Osteocyte (in vitro differentiated cells): ENCODE data around the gene AMT. TPM values are rescaled to one million over a fixed set of nuclear protein-coding genes. Genes with fewer than 3 reads are reported as not detected.
"Not testable (repeated sequence)": the region's sequence is repeated elsewhere in the genome, so short reads cannot be mapped to it uniquely, and the experiment has no call there.

Experiments used
- DNase-seq: peaks from one replicate; pipeline ENCODE4 v3.0.0; 2021; ENCODE audit warnings: mixed read lengths; ENCODE audit not compliant: unreplicated experiment; ENCODE audit errors: extremely low spot score
- H3K27ac Mint-ChIP-seq: one replicate; pipeline ENCODE4 v1.8.0; 2021; ENCODE audit warnings: mild to moderate bottlenecking, mixed read lengths; ENCODE audit not compliant: unreplicated experiment
- H3K27me3 Mint-ChIP-seq: one replicate; pipeline ENCODE4 v1.8.0; 2021; ENCODE audit warnings: mixed read lengths; ENCODE audit not compliant: unreplicated experiment
- H3K36me3 Mint-ChIP-seq: one replicate; pipeline ENCODE4 v1.8.0; 2021; ENCODE audit warnings: mixed read lengths; ENCODE audit not compliant: unreplicated experiment
- H3K4me1 Mint-ChIP-seq: one replicate; pipeline ENCODE4 v1.8.0; 2021; ENCODE audit warnings: mixed read lengths; ENCODE audit not compliant: unreplicated experiment
- H3K4me3 Mint-ChIP-seq: one replicate; pipeline ENCODE4 v1.8.0; 2021; ENCODE audit warnings: mild to moderate bottlenecking, moderate library complexity, mixed read lengths; ENCODE audit not compliant: unreplicated experiment
- H3K9me3 Mint-ChIP-seq: one replicate; pipeline ENCODE4 v1.8.0; 2021; ENCODE audit warnings: mixed read lengths; ENCODE audit not compliant: unreplicated experiment
- total RNA-seq: library from RNA; stranded (reverse); gene quantifications from 2 replicates; pipeline ENCODE4 v1.2.1, GENCODE V29; 2021
- TF ChIP-seq, protein P1 (sequence below): fragments of 200-600 bp; sonication (generic); IDR thresholded peaks from 2 replicates; pipeline ENCODE4 v1.5.0; 2021; ENCODE audit warnings: antibody characterized with exemption, mild to moderate bottlenecking, moderate library complexity

Gene AMT
- total RNA-seq, 1 donor from 2014 or later = 9.4 TPM

DNA sequence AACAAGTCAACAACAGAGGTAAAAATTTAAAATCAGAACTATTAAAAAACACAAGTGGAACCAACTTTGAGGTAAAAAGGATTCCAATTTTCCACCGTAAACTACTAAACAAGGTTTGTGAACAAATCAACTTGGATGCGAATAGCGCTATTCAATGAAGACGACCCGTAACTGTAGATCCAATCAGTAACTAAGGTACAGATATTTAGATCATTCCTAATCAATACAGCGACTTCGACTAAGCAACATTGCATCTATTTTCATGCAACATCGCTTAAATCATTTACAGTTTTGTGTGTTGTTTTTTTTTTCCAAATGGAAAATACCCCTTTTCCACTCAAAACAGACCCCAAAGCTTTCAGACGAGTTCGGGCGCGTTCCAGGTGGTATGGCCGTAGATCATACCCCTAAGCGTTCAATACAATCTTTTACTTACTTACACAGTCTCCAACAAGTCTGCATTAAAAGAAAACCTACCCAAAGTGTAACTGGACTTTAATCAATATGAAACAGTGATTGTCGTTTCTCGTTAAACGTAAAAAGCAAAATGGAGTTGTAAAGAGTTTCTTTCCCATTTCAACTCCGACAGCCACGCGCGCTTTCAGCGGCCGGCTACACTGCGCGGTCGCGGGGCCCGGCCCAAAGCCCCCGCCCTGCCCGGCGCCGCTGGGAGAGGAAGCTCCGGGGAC, 11.3 kb downstream of the AMT start:
- Mint-ChIP-seq H3K4me1 (peaks cover 55% of the 10 kb centered on the region), H3K9me3 (no peaks in the 10 kb centered on the region), H3K36me3 (peaks cover 7% of the 10 kb centered on the region), H3K27ac (peak overlapping the region; percentile 94), H3K4me3 (peak overlapping the region; percentile 89), H3K27me3 (no peaks in the 10 kb centered on the region)
- DNase-seq = no peak
- TF ChIP-seq, protein P1, sequence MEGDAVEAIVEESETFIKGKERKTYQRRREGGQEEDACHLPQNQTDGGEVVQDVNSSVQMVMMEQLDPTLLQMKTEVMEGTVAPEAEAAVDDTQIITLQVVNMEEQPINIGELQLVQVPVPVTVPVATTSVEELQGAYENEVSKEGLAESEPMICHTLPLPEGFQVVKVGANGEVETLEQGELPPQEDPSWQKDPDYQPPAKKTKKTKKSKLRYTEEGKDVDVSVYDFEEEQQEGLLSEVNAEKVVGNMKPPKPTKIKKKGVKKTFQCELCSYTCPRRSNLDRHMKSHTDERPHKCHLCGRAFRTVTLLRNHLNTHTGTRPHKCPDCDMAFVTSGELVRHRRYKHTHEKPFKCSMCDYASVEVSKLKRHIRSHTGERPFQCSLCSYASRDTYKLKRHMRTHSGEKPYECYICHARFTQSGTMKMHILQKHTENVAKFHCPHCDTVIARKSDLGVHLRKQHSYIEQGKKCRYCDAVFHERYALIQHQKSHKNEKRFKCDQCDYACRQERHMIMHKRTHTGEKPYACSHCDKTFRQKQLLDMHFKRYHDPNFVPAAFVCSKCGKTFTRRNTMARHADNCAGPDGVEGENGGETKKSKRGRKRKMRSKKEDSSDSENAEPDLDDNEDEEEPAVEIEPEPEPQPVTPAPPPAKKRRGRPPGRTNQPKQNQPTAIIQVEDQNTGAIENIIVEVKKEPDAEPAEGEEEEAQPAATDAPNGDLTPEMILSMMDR = no peak

DNA sequence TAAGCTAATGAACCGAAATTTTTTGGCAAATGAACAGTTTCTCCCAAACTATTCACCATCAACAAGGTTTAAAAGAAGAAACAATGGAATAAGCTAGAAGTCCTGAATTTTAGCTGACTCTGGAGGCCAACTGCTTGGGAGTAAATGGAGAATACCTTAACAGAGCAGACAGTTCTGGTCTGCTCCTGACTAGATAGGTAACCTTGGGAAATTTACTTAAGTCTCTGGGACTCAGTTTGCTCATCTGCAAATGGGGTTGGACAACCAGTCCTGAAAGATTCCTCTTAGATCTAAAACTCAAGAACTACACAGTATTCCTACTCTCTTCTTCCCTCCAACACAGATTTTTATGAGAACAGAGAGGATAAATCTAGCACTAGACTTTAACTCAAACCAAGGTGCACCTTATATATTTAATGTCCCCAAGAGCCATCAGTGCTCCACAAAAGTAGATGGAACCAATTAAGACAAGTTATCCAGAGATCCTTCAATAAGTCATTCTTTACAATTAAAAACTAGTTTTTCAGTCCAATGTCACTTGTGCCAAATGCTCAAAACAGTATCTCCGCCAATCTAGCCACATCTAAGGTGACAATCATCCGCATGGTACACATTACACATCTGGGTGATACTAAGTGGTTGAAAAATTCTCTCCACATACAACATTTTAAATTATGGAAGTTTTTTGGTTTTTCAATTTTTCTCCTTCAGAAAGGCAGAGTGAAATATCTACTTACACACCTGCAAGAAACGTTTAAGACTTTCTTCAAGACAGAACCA, 12.0 kb downstream of the AMT start:
- Mint-ChIP-seq H3K4me1 (peaks cover 60% of the 10 kb centered on the region), H3K27ac (peak overlapping the region; percentile 94), H3K9me3 (no peaks in the 10 kb centered on the region), H3K4me3 (peak overlapping the region; percentile 89), H3K36me3 (peaks cover 7% of the 10 kb centered on the region), H3K27me3 (no peaks in the 10 kb centered on the region)
- no peak for DNase-seq
- TF ChIP-seq, protein P1 = no peak

DNA sequence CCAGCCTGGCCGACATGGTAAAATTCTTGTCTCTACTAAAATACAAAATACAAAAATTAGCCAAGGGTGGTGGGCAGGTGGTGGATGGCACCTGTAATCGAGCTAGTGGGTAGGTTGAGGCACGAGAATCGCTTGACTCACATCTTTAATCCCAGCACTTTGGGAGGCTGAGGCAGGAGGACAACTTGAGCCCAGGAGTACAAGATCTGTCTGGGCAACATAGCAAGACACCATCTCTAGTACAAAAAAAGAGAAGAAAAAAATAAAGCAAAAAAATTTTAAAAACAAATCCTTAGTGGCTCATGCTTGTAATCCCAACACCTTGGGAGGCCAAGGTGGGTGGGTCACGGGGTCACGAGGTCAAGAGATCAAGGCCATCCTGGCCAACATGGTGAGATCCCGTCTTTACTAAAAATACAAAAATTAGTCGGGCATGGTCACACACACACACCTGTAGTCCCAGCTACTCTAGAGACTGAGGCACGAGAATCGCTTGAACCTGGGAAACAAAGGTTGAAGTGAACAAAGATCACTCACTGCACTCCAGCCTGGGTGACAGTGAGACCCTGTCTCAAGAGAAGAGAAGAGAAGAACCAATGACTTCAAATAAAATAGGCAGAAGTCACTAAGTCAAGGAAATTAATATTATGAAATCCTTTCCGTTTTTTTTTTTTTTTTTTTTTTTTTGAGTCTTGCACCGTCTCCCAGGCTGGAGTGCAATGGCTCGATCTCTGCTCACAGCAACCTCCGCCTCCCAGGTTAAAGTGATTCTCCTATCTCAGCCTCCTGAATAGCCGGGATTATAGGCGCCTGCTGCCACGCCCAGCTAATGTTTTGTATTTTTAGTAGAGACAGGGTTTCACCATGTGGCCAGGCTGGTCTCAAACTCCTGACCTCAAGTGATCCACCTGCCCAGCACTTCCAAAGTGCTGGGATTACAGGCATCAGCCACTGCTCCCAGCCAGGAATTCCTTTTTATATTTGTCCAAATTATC, 15.4 kb downstream of the AMT start:
- DNase-seq = no peak

DNA sequence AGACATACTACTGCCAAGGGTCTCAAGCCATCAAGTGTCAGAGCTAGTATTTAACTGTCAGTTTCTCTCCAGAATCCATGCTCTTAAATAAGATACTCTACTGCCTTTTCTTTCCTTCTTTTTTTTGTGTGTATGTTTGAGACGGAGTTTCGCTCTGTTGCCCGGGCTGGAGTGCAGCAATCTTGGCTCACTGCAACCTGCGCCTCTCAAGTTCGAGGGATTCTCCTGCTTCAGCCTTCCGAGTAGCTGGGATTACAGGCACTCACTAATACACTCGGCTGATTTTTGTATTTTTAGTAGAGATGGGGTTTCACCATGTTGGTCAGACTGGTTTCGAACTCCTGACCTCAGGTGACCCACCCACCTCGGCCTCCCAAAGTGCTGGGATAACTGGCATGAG, 16.7 kb downstream of the AMT start:
- not testable (repeated sequence) for H3K4me3 Mint-ChIP-seq, DNase-seq, H3K27me3 Mint-ChIP-seq, H3K9me3 Mint-ChIP-seq, H3K36me3 Mint-ChIP-seq
- Mint-ChIP-seq H3K4me1 (peaks cover 59% of the 10 kb centered on the region), H3K27ac (peak overlapping the region; percentile 79)

More for the DNA sequence above, 15.4 kb downstream of the AMT start:
- no peaks in the 10 kb centered on the region for H3K9me3 Mint-ChIP-seq
- H3K4me3 Mint-ChIP-seq = peak overlapping the region; percentile 33
- H3K4me1 Mint-ChIP-seq = peaks cover 58% of the 10 kb centered on the region
- H3K27ac Mint-ChIP-seq = peak overlapping the region; percentile 79
- H3K27me3 Mint-ChIP-seq = no peaks in the 10 kb centered on the region
- TF ChIP-seq, protein P1 = no peak
- peaks cover 6% of the 10 kb centered on the region for H3K36me3 Mint-ChIP-seq

DNA sequence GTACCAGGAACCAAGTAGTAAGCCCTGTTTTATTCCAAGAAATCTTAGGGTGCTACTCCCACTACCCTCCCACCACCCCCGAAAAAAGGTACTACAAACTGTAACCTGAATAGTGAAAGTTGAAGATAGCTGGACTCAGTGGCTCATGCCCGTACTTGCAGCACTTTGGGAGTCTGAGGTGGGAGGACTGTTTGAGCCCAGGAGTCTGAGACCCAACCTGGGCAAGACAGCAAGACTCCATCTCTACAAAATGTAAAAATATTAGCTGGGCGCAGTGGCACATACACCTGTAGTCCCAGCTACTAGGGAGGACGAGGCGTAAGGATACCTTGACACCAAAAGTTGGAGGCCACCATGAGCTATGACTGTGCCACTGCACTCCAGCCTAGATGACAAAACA, 18.4 kb downstream of the AMT start:
- no peaks in the 10 kb centered on the region for H3K9me3 Mint-ChIP-seq
- DNase-seq = no peak
- H3K27ac Mint-ChIP-seq = no peak overlapping the region
- TF ChIP-seq, protein P1 = no peak
- peaks cover 51% of the 10 kb centered on the region for H3K4me1 Mint-ChIP-seq
- peaks cover 9% of the 10 kb centered on the region for H3K36me3 Mint-ChIP-seq
- H3K27me3 Mint-ChIP-seq = no peaks in the 10 kb centered on the region
- no peak overlapping the region for H3K4me3 Mint-ChIP-seq
